DND-41 (cell line): ENCODE results near the gene KCNIP4.

Experiments
- ATAC-seq: fragments of 200-7000 bp; cut with Tn5 transposase; 3 replicates; pipeline ENCODE4 v1.9.1; 2021; ENCODE audit warnings: low read depth; ENCODE audit not compliant: insufficient read depth
- DNase-seq: peaks from one replicate; pipeline ENCODE4 v3.0.0-alpha.2; 2020
- H2AFZ ChIP-seq: 2 replicates; pipeline ENCODE4 v1.6.0; 2012; ENCODE audit warnings: low read depth, low read length
- H3K27ac ChIP-seq: 2 replicates; pipeline ENCODE4 v1.5.1; 2012; ENCODE audit warnings: low read length, inconsistent platforms
- H3K27me3 ChIP-seq: fragments of 200-600 bp; sonication (generic); 2 replicates; pipeline ENCODE4 v1.6.0; 2012; ENCODE audit warnings: low read length, mild to moderate bottlenecking, inconsistent platforms; ENCODE audit not compliant: insufficient read depth, poor library complexity
- H3K36me3 ChIP-seq: 2 replicates; pipeline ENCODE4 v1.5.1; 2012; ENCODE audit warnings: low read length, inconsistent platforms; ENCODE audit not compliant: insufficient read depth
- H3K4me1 ChIP-seq: 2 replicates; pipeline ENCODE4 v1.5.1; 2012; ENCODE audit warnings: mild to moderate bottlenecking, low read length; ENCODE audit not compliant: insufficient read depth
- H3K4me2 ChIP-seq: 2 replicates; pipeline ENCODE4 v1.6.0; 2012; ENCODE audit warnings: mild to moderate bottlenecking, moderate library complexity, low read length, inconsistent platforms; ENCODE audit not compliant: insufficient read depth
- H3K4me3 ChIP-seq, 2 experiments: fragments of 200-600 bp in 1 of 2; shearing (Covaris generic) in 1 of 2; 2 replicates each; pipeline ENCODE4 v1.5.1; 2012 to 2016; ENCODE audit warnings: inconsistent platforms in 2 of 2, low read length in 2 of 2, mild to moderate bottlenecking in 2 of 2, low read depth in 1 of 2, moderate library complexity in 1 of 2
- H3K79me2 ChIP-seq: 2 replicates; pipeline ENCODE4 v1.6.0; 2012; ENCODE audit warnings: low read length, inconsistent platforms; ENCODE audit not compliant: insufficient read depth
- H3K9ac ChIP-seq: 2 replicates; pipeline ENCODE4 v1.6.0; 2012; ENCODE audit warnings: low read depth, mild to moderate bottlenecking, inconsistent platforms, low read length, moderate library complexity
- H3K9me3 ChIP-seq: 2 replicates; pipeline ENCODE4 v1.5.1; 2012; ENCODE audit warnings: low read length, moderate library complexity, mild to moderate bottlenecking, inconsistent platforms; ENCODE audit not compliant: insufficient read depth, severe bottlenecking
- H4K20me1 ChIP-seq: 2 replicates; pipeline ENCODE4 v1.6.0; 2012; ENCODE audit warnings: low read length; ENCODE audit not compliant: insufficient read depth
- CTCF ChIP-seq: IDR thresholded peaks from 2 replicates; pipeline ENCODE4 v1.5.1; 2012; ENCODE audit warnings: borderline replicate concordance, low read length, moderate library complexity, mild to moderate bottlenecking; ENCODE audit not compliant: poor library complexity, severe bottlenecking; ENCODE audit errors: extremely low read depth
- EZH2 ChIP-seq: IDR thresholded peaks from 3 replicates; pipeline ENCODE4 v1.6.1; 2012; ENCODE audit warnings: borderline replicate concordance, low read depth, mild to moderate bottlenecking, moderate library complexity, low read length, inconsistent platforms; ENCODE audit not compliant: severe bottlenecking

Gene KCNIP4

GRCh38 chr4:21596521-21596920, 352.1 kb downstream of the KCNIP4 start:
- no peaks in the 10 kb centered on the region for H3K36me3 ChIP-seq
- ATAC-seq: no peak
- no peak overlapping the region for H3K27ac ChIP-seq
- no peaks in the 10 kb centered on the region for H3K4me1 ChIP-seq
- H3K4me3 ChIP-seq: no peak overlapping the region
- no peaks in the 10 kb centered on the region for H4K20me1 ChIP-seq
- no peak overlapping the region for H3K9ac ChIP-seq
- no peaks in the 10 kb centered on the region for H3K27me3 ChIP-seq
- H2AFZ ChIP-seq: no peak overlapping the region
- TF ChIP-seq EZH2 (no peak), CTCF (no peak)
- H3K4me2 ChIP-seq: no peak overlapping the region
- H3K9me3 ChIP-seq: no peaks in the 10 kb centered on the region
- DNase-seq: no peak
- no peaks in the 10 kb centered on the region for H3K79me2 ChIP-seq

DNA sequence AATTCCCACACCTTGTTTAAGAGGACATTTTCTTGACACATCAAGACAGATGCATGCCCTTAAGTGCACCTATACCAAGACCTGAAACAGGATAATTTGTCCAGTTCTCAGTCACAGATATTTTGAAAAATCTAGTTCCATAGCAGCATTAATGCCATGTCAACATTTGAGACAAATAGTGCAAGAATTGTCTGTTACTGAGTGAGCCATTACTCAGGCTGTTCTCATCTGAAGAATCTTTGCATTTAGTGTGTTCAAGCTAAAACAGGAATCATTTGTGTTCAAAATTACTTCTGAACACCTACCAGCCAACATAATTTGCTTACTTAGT, 354.9 kb downstream of the KCNIP4 start:
- no peak overlapping the region for H3K4me2 ChIP-seq
- no peaks in the 10 kb centered on the region for H3K4me1 ChIP-seq
- no peaks in the 10 kb centered on the region for H3K79me2 ChIP-seq
- TF ChIP-seq EZH2: no peak
- no peak for TF ChIP-seq CTCF
- H3K27ac ChIP-seq: no peak overlapping the region
- ATAC-seq (no peak), DNase-seq (no peak)
- H3K36me3 ChIP-seq: no peaks in the 10 kb centered on the region
- H3K27me3 ChIP-seq: no peaks in the 10 kb centered on the region
- H3K4me3 ChIP-seq: no peak overlapping the region
- H4K20me1 ChIP-seq: no peaks in the 10 kb centered on the region
- H3K9ac ChIP-seq: no peak overlapping the region
- H3K9me3 ChIP-seq: no peaks in the 10 kb centered on the region
- H2AFZ ChIP-seq: no peak overlapping the region

- no peak for DNase-seq
- Histone ChIP-seq H3K4me1 (no peaks in the 10 kb centered on the region), H3K4me3 (no peak overlapping the region), H3K9ac (no peak overlapping the region), H3K27ac (no peak overlapping the region), H3K9me3 (no peaks in the 10 kb centered on the region), H3K36me3 (no peaks in the 10 kb centered on the region), H3K79me2 (no peaks in the 10 kb centered on the region), H2AFZ (no peak overlapping the region), H3K27me3 (no peaks in the 10 kb centered on the region), H3K4me2 (no peak overlapping the region), H4K20me1 (no peaks in the 10 kb centered on the region)
- ATAC-seq: no peak
- TF ChIP-seq CTCF: no peak
- TF ChIP-seq EZH2: no peak
Observed at GRCh38 chr4:21592970-21593670, 355.5 kb downstream of the KCNIP4 start.
